BJ (cell line): ENCODE results near the gene PRRT4. TPM values are rescaled to one million over a fixed set of nuclear protein-coding genes. Genes with fewer than 3 reads are reported as not detected.

Experiments
- CTCF ChIA-PET: fragments of 350-600 bp; formaldehyde crosslinking; extraction: SDS; loops from one replicate; lab custom pipeline; 2021; ENCODE audit warnings: antibody characterized with exemption, inconsistent platforms; lab: Yijun Ruan, JAX
- POLR2A ChIA-PET: fragments of 300-600 bp; sonication (Branson Sonifier 250); formaldehyde crosslinking; extraction: SDS; loops from one replicate; lab custom pipeline; 2021; ENCODE audit warnings: antibody characterized with exemption; lab: Charles Lee
- DNase-seq: peaks from one replicate; pipeline ENCODE4 v3.0.0-alpha.2; 2011; ENCODE audit warnings: low read depth
- H3K27me3 ChIP-seq: 2 replicates; pipeline ENCODE4 v1.6.0; 2011; ENCODE audit warnings: low read length; ENCODE audit not compliant: control insufficient read depth, insufficient read depth
- H3K36me3 ChIP-seq: 2 replicates; pipeline ENCODE4 v1.5.1; 2011; ENCODE audit warnings: low read length; ENCODE audit not compliant: control insufficient read depth, insufficient read depth
- H3K4me3 ChIP-seq: 2 replicates; pipeline ENCODE4 v1.5.1; 2011; ENCODE audit warnings: low read depth, mild to moderate bottlenecking, control low read depth, low read length
- polyA plus RNA-seq: library from polyadenylated mRNA; depleted of rRNA; stranded (reverse); fragments of >200 nt; gene quantifications from 2 replicates; pipeline ENCODE4 v1.2.3, GENCODE V29; 2011
- TF ChIP-seq, protein P1 (sequence below): IDR thresholded peaks from 2 replicates; pipeline ENCODE4 v1.5.1; 2011; ENCODE audit warnings: low read depth, mild to moderate bottlenecking, control low read depth, inconsistent platforms, low read length, moderate library complexity; ENCODE audit not compliant: insufficient read depth

PRRT4 gene
- polyA plus RNA-seq, 1 experiment = 0.07 TPM

- Histone ChIP-seq H3K36me3 (no peaks in the 10 kb centered on the region), H3K4me3 (no peak overlapping the region), H3K27me3 (peaks cover 47% of the 10 kb centered on the region)
- CTCF ChIA-PET = interaction anchor here (1.5 to 5.0 kb wide), 3 partner anchors 11 to 27 kb away, joined by 4 to 29 read pairs (median 17); no protein-coding TSS in a partner anchor
- POLR2A ChIA-PET = no interaction called here
- TF ChIP-seq, protein P1, sequence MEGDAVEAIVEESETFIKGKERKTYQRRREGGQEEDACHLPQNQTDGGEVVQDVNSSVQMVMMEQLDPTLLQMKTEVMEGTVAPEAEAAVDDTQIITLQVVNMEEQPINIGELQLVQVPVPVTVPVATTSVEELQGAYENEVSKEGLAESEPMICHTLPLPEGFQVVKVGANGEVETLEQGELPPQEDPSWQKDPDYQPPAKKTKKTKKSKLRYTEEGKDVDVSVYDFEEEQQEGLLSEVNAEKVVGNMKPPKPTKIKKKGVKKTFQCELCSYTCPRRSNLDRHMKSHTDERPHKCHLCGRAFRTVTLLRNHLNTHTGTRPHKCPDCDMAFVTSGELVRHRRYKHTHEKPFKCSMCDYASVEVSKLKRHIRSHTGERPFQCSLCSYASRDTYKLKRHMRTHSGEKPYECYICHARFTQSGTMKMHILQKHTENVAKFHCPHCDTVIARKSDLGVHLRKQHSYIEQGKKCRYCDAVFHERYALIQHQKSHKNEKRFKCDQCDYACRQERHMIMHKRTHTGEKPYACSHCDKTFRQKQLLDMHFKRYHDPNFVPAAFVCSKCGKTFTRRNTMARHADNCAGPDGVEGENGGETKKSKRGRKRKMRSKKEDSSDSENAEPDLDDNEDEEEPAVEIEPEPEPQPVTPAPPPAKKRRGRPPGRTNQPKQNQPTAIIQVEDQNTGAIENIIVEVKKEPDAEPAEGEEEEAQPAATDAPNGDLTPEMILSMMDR = no peak
- no peak for DNase-seq
Observed at GRCh38 chr7:128359939-128360338, 1.6 kb downstream of the PRRT4 start.

- Histone ChIP-seq H3K36me3 (no peaks in the 10 kb centered on the region), H3K4me3 (no peak overlapping the region), H3K27me3 (peaks cover 48% of the 10 kb centered on the region)
- TF ChIP-seq, protein P1 = no peak
- POLR2A ChIA-PET = no interaction called here
- DNase-seq = no peak
- CTCF ChIA-PET = interaction anchor here (1.5 to 4.6 kb wide), 4 partner anchors 11 to 31 kb away, joined by 4 to 35 read pairs (median 4); no protein-coding TSS in a partner anchor
Observed at GRCh38 chr7:128359336-128359735, 2.2 kb downstream of the PRRT4 start.

GRCh38 chr7:128358233-128358632 lies 3.3 kb downstream of the PRRT4 start:
- ChIA-PET POLR2A (no interaction called here), CTCF (interaction anchor here (1.2 to 4.6 kb wide), 8 partner anchors 10 to 102 kb away, joined by 3 to 35 read pairs (median 6); no protein-coding TSS in a partner anchor)
- no peak overlapping the region for H3K4me3 ChIP-seq
- peaks cover 49% of the 10 kb centered on the region for H3K27me3 ChIP-seq
- DNase-seq = no peak
- TF ChIP-seq, protein P1 = no peak
- H3K36me3 ChIP-seq = no peaks in the 10 kb centered on the region

DNA sequence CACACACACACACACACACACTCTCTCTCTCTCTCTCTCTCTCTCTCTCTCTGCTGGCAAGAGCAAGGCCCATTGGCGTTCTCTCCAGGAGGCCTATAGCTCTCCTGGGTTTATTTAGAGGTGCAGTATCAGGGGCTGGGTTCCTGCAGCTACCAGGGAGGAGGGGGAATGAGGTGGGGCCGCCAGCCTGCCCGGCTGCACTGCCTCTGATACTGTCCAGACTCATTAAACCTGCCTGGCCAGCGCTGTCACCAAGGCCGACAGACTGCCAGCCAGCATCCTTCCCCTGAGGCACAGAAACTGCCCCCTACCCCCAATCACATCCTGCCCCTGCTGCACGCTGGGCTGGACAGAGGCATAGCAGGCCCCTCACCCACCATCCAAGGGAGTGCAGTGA lies 4.3 kb downstream of the PRRT4 start:
- POLR2A ChIA-PET = no interaction called here
- H3K27me3 ChIP-seq = peaks cover 51% of the 10 kb centered on the region

DNA sequence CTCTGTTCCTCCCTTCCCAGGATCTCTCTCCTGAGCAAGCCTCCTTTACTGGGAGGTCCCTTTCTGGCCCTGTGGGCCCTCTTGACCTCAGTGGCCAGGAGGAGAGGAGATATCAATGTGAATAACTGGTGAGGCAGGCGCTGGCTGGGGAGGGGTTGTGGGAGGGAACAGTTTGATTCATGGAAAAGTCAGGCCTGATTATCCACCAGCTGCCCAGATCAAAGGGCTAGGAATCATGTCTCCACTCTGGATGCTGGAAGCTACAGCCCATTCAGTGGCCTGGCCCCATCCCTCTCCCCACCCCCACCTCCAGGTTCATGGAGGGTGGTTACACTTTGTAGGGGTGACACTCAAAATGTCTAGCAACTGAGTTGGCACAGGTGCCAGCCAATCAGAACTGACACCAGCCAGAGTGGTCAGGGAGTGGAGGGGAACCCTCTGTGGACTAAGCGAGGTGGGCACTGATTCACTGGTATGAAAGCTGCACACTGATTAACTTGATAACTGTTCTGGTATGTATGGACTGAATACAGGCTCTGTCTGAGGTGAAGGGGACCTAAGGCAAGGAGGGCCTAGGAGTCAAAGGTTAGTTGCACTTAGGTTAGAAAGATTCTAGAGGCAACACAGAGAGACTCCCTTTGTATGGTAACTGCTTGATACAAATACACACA lies 4.8 kb downstream of the PRRT4 start:
- ChIA-PET CTCF (interaction anchor here (0.5 to 4.6 kb wide), 7 partner anchors 9 to 105 kb away, joined by 3 to 35 read pairs (median 5); partner anchors contain the start of gene RBM28), POLR2A (no interaction called here)
- Histone ChIP-seq H3K27me3 (peaks cover 47% of the 10 kb centered on the region), H3K4me3 (no peak overlapping the region), H3K36me3 (no peaks in the 10 kb centered on the region)
- no peak for DNase-seq
- TF ChIP-seq, protein P1 = no peak

More for the DNA sequence above, 4.3 kb downstream of the PRRT4 start:
- CTCF ChIA-PET = interaction anchor here (0.7 to 4.6 kb wide), 6 partner anchors 9 to 31 kb away, joined by 3 to 35 read pairs (median 6); no protein-coding TSS in a partner anchor
- no peak for DNase-seq
- Histone ChIP-seq H3K4me3 (no peak overlapping the region), H3K36me3 (no peaks in the 10 kb centered on the region)
- TF ChIP-seq, protein P1 = no peak
